Measurements from ENCODE around the gene SHOC2.

SHOC2 gene

GRCh38 chr10:110947061-110947595, 27.7 kb downstream of the SHOC2 start:
- DNase-seq, result no peak

GRCh38 chr10:110951381-110951780, 32.0 kb downstream of the SHOC2 start:
- no peak for DNase-seq

- DNase-seq, result no peak
These were observed 38.2 kb downstream of the SHOC2 start for GRCh38 chr10:110957606-110958005.

- DNase-seq, result no peak
These were observed 40.3 kb downstream of the SHOC2 start for GRCh38 chr10:110959379-110960332.

- DNase-seq, result no peak
These were observed 40.9 kb downstream of the SHOC2 start for GRCh38 chr10:110960333-110960712.

GRCh38 chr10:110962443-110962842, 43.0 kb downstream of the SHOC2 start:
- DNase-seq, result no peak

- no peak for DNase-seq
These were observed 43.8 kb downstream of the SHOC2 start for GRCh38 chr10:110963162-110963561.

GRCh38 chr10:110964681-110965080, 45.3 kb downstream of the SHOC2 start:
- no peak for DNase-seq

GRCh38 chr10:110965216-110965615, 45.8 kb downstream of the SHOC2 start:
- no peak for DNase-seq

GRCh38 chr10:110966146-110966545, 46.7 kb downstream of the SHOC2 start:
- no peak for DNase-seq

- no peak for DNase-seq
These were observed 47.7 kb downstream of the SHOC2 start for GRCh38 chr10:110967009-110967630.

GRCh38 chr10:110967645-110968044, 48.2 kb downstream of the SHOC2 start:
- no peak for DNase-seq

GRCh38 chr10:110969183-110969582, 49.8 kb downstream of the SHOC2 start:
- DNase-seq, result no peak

- DNase-seq, result no peak
These were observed 52.2 kb downstream of the SHOC2 start for GRCh38 chr10:110971638-110972037.

GRCh38 chr10:110972231-110973134, 53.1 kb downstream of the SHOC2 start:
- no peak for DNase-seq

- DNase-seq, result no peak
These were observed 54.0 kb downstream of the SHOC2 start for GRCh38 chr10:110973400-110973799.

- no peak for DNase-seq
These were observed 57.2 kb downstream of the SHOC2 start for GRCh38 chr10:110976577-110976976.

- DNase-seq, result no peak
These were observed 58.3 kb downstream of the SHOC2 start for GRCh38 chr10:110977662-110978061.

GRCh38 chr10:110978204-110978603, 58.8 kb downstream of the SHOC2 start:
- no peak for DNase-seq

- DNase-seq, result no peak
These were observed 60.2 kb downstream of the SHOC2 start for GRCh38 chr10:110979611-110980010.

- no peak for DNase-seq
These were observed 61.4 kb downstream of the SHOC2 start for GRCh38 chr10:110980807-110981206.

- DNase-seq, result no peak
These were observed 64.1 kb downstream of the SHOC2 start for GRCh38 chr10:110983466-110983865.
